ENCODE results near the gene RAB35. TPM values are rescaled to one million over a fixed set of nuclear protein-coding genes. Genes with fewer than 3 reads are reported as not detected.

The RAB35 gene
- total and polyA plus RNA-seq, 2 donors from 2014 or later, result 23.2 to 56.1 TPM

- no peak for FAIRE-seq
- H3K4me3 ChIP-seq (ENCODE audit: low read length in 3 of 3), result no peak overlapping the region
- TF ChIP-seq CTCF (IDR thresholded peaks at IDR 0.05; ENCODE audit: borderline replicate concordance, extremely low read depth, insufficient read depth), result no peak
- H3K9ac ChIP-seq (ENCODE audit: low read length in 3 of 3), result no peak overlapping the region
- peak in 1 of 5 donors; percentile 33 for DNase-seq
- peaks cover 3 to 29% (median 17%) of the 10 kb centered on the region in 3 donors for H3K36me3 ChIP-seq (ENCODE audit: control insufficient read depth in 2 of 3, insufficient read depth in 3 of 3, low read length in 3 of 3)
- peaks cover 0 to 23% (median 14%) of the 10 kb centered on the region in 3 donors for H3K4me1 ChIP-seq (ENCODE audit: control insufficient read depth in 2 of 3, insufficient read depth in 2 of 3, low read depth in 1 of 3, low read length in 3 of 3)
- H3K27me3 ChIP-seq (ENCODE audit: control insufficient read depth, insufficient read depth, low read length), result no peaks in the 10 kb centered on the region
- H3K9me3 ChIP-seq (ENCODE audit: control insufficient read depth in 2 of 3, insufficient read depth in 1 of 3, low read length in 3 of 3), result no peaks in the 10 kb centered on the region
- no peak overlapping the region for H3K27ac ChIP-seq (ENCODE audit: low read depth in 2 of 2, low read length in 2 of 2)
- intact Hi-C loops (cut with DNase I), result no loop called here
These were observed 17.6 kb downstream of the RAB35 start for GRCh38 chr12:120098756-120099470.

GRCh38 chr12:120096671-120097202, 19.8 kb downstream of the RAB35 start:
- no peak overlapping the region for H3K27ac ChIP-seq (ENCODE audit: low read depth in 2 of 2, low read length in 2 of 2)

GRCh38 chr12:120095736-120096135, 20.8 kb downstream of the RAB35 start:
- Histone ChIP-seq H3K36me3 (ENCODE audit: control insufficient read depth in 2 of 3, insufficient read depth in 3 of 3, low read length in 3 of 3) (peaks cover 3 to 31% (median 14%) of the 10 kb centered on the region in 3 donors), H3K27ac (ENCODE audit: low read depth in 2 of 2, low read length in 2 of 2) (no peak overlapping the region), H3K9me3 (ENCODE audit: control insufficient read depth in 2 of 3, insufficient read depth in 1 of 3, low read length in 3 of 3) (no peaks in the 10 kb centered on the region), H3K4me3 (ENCODE audit: low read length in 3 of 3) (no peak overlapping the region), H3K9ac (ENCODE audit: low read length in 3 of 3) (no peak overlapping the region), H3K27me3 (ENCODE audit: control insufficient read depth, insufficient read depth, low read length) (no peaks in the 10 kb centered on the region), H3K4me1 (ENCODE audit: control insufficient read depth in 2 of 3, insufficient read depth in 2 of 3, low read depth in 1 of 3, low read length in 3 of 3) (peaks cover 0 to 11% (median 10%) of the 10 kb centered on the region in 3 donors)
- DNase-seq (peak in 2 of 5 donors; percentile 37 to 44), FAIRE-seq (no peak)
- no peak for TF ChIP-seq CTCF (IDR thresholded peaks at IDR 0.05; ENCODE audit: borderline replicate concordance, extremely low read depth, insufficient read depth)
- intact Hi-C loops (cut with DNase I), result no loop called here

More at GRCh38 chr12:120096671-120097202, 19.8 kb downstream of the RAB35 start:
- intact Hi-C loops (cut with DNase I), result no loop called here
- H3K9me3 ChIP-seq (ENCODE audit: control insufficient read depth in 2 of 3, insufficient read depth in 1 of 3, low read length in 3 of 3), result no peaks in the 10 kb centered on the region
- H3K27me3 ChIP-seq (ENCODE audit: control insufficient read depth, insufficient read depth, low read length), result no peaks in the 10 kb centered on the region
- peaks cover 3 to 22% (median 12%) of the 10 kb centered on the region in 3 donors for H3K36me3 ChIP-seq (ENCODE audit: control insufficient read depth in 2 of 3, insufficient read depth in 3 of 3, low read length in 3 of 3)
- no peak overlapping the region for H3K9ac ChIP-seq (ENCODE audit: low read length in 3 of 3)
- no peak for FAIRE-seq
- H3K4me1 ChIP-seq (ENCODE audit: control insufficient read depth in 2 of 3, insufficient read depth in 2 of 3, low read depth in 1 of 3, low read length in 3 of 3), result peaks cover 0 to 19% (median 14%) of the 10 kb centered on the region in 3 donors
- H3K4me3 ChIP-seq (ENCODE audit: low read length in 3 of 3), result no peak overlapping the region
- DNase-seq, result peak in 2 of 5 donors; percentile 45 to 67
- TF ChIP-seq CTCF (IDR thresholded peaks at IDR 0.05; ENCODE audit: borderline replicate concordance, extremely low read depth, insufficient read depth), result no peak
